Liver (tissue), 9 donors: ENCODE results near the gene PLIN4. TPM values are rescaled to one million over a fixed set of nuclear protein-coding genes. Genes with fewer than 3 reads are reported as not detected.

Source experiments
- DNase-seq: peaks from one replicate; pipeline ENCODE4 v3.0.0-alpha.2; 2017; ENCODE audit warnings: low spot score
- H3K27ac ChIP-seq, 2 donors: one replicate each; pipeline ENCODE4 v1.7.0; 2013; ENCODE audit warnings: inconsistent platforms in 2 of 2, low read length in 2 of 2, control low read depth in 1 of 2, low read depth in 1 of 2, mild to moderate bottlenecking in 1 of 2
- H3K27me3 ChIP-seq, 4 donors: one replicate each; pipeline versions ENCODE4 v1.6.1 to v1.7.0; 2013; ENCODE audit warnings: low read length in 3 of 4, inconsistent platforms in 1 of 4, mild to moderate bottlenecking in 1 of 4, moderate library complexity in 1 of 4; ENCODE audit not compliant: control insufficient read depth in 4 of 4, insufficient read depth in 4 of 4
- H3K36me3 ChIP-seq, 4 donors: one replicate each; pipeline versions ENCODE4 v1.6.1 to v1.7.0; 2013; ENCODE audit warnings: low read length in 3 of 4, mild to moderate bottlenecking in 3 of 4, low read depth in 1 of 4, moderate library complexity in 1 of 4; ENCODE audit not compliant: control insufficient read depth in 4 of 4, insufficient read depth in 3 of 4
- H3K4me1 ChIP-seq, 4 donors: one replicate each; pipeline versions ENCODE4 v1.6.1 to v1.7.0; 2013; ENCODE audit warnings: low read length in 3 of 4, mild to moderate bottlenecking in 3 of 4, moderate library complexity in 1 of 4; ENCODE audit not compliant: control insufficient read depth in 4 of 4, insufficient read depth in 4 of 4
- H3K4me3 ChIP-seq, 3 donors: one replicate each; pipeline versions ENCODE4 v1.6.1 to v1.7.0; 2013; ENCODE audit warnings: low read length in 3 of 3, control low read depth in 1 of 3, low read depth in 1 of 3, mild to moderate bottlenecking in 1 of 3
- H3K9ac ChIP-seq, 2 donors: one replicate each; pipeline ENCODE4 v1.7.0; 2013; ENCODE audit warnings: low read length in 2 of 2, mild to moderate bottlenecking in 2 of 2, moderate library complexity in 2 of 2, control low read depth in 1 of 2, low read depth in 1 of 2
- H3K9me3 ChIP-seq, 4 donors: one replicate each; pipeline versions ENCODE4 v1.6.1 to v1.7.0; 2013; ENCODE audit warnings: low read length in 3 of 4; ENCODE audit not compliant: control insufficient read depth in 4 of 4
- EGR1 ChIP-seq, 2 donors: IDR thresholded peaks; 2 replicates each; pipeline ENCODE4 v1.6.1; 2016 to 2018; ENCODE audit warnings: antibody characterized with exemption in 2 of 2, low read depth in 2 of 2
- GABPA ChIP-seq, 2 donors: IDR thresholded peaks in 1 of 2; conservative IDR thresholded peaks in 1 of 2; 2 replicates each; pipeline ENCODE4 v1.6.1; 2016; ENCODE audit warnings: antibody characterized with exemption in 2 of 2, mild to moderate bottlenecking in 1 of 2, moderate library complexity in 1 of 2
- HNF4A ChIP-seq, 2 donors: conservative IDR thresholded peaks; 2 replicates each; pipeline ENCODE4 v1.6.1; 2016; ENCODE audit warnings: antibody characterized with exemption in 2 of 2, mild to moderate bottlenecking in 2 of 2
- HNF4G ChIP-seq: IDR thresholded peaks from 2 replicates; pipeline ENCODE4 v1.6.1; 2016; ENCODE audit warnings: antibody characterized with exemption
- JUND ChIP-seq, 2 donors: IDR thresholded peaks; 2 replicates each; pipeline ENCODE4 v1.6.1; 2016; ENCODE audit warnings: antibody characterized with exemption in 2 of 2
- RAD21 ChIP-seq, 2 donors: IDR thresholded peaks; 2 replicates each; pipeline ENCODE4 v1.6.1; 2016; ENCODE audit warnings: antibody characterized with exemption in 2 of 2, mild to moderate bottlenecking in 2 of 2
- RXRA ChIP-seq, 2 donors: IDR thresholded peaks; 2 replicates each; pipeline ENCODE4 v1.6.1; 2017 to 2018; ENCODE audit warnings: antibody characterized with exemption in 2 of 2, mild to moderate bottlenecking in 1 of 2
- SP1 ChIP-seq: IDR thresholded peaks from 2 replicates; pipeline ENCODE4 v1.6.1; 2018; ENCODE audit warnings: antibody characterized with exemption, mild to moderate bottlenecking
- TAF1 ChIP-seq: conservative IDR thresholded peaks from 2 replicates; pipeline ENCODE4 v1.6.1; 2016; ENCODE audit warnings: antibody characterized with exemption, mild to moderate bottlenecking
- WGBS: extraction: QIAGEN DNeasy Blood & Tissue Kit; methylation state at CpG from one replicate; pipeline ENCODE4 v1.1.7; 2013; 5-methylcytosine and 5-hydroxymethylcytosine counted together
- polyA plus RNA-seq, 2 donors: library from polyadenylated mRNA; stranded (reverse) in 1 of 2; unstranded in 1 of 2; fragments of 200-250 nt in 1 of 2; fragments of >200 nt in 1 of 2; fragmentation: Nextera tagmentation in 1 of 2; extraction: Ambion mirVana in 1 of 2; gene quantifications; one replicate each; pipeline versions ENCODE4 v1.2.1 to v1.2.3, GENCODE V29; 2013 to 2015
- total RNA-seq, 2 donors: library from RNA; depleted of rRNA; stranded (reverse); fragments of >200 nt; gene quantifications; one replicate each; pipeline ENCODE4 v1.2.3, GENCODE V29; 2014
- TF ChIP-seq, protein P1 (sequence below): IDR thresholded peaks from 2 replicates; pipeline ENCODE4 v1.6.1; 2016; ENCODE audit warnings: antibody characterized with exemption
- TF ChIP-seq, protein P2 (sequence below): IDR thresholded peaks from 2 replicates; pipeline ENCODE4 v1.6.1; 2016; ENCODE audit warnings: antibody characterized with exemption, mild to moderate bottlenecking
- TF ChIP-seq, protein P3 (sequence below): IDR thresholded peaks from 2 replicates; pipeline ENCODE4 v1.6.1; 2016; ENCODE audit warnings: antibody characterized with exemption
- donor health status: healthy.
- donor health status: healthy.
- donor health status: healthy.
- donor health status: healthy.
- donor health status: healthy.

Gene PLIN4
- total and polyA plus RNA-seq, 4 donors = 3.1 to 49.1 (median 9.5) TPM

DNA sequence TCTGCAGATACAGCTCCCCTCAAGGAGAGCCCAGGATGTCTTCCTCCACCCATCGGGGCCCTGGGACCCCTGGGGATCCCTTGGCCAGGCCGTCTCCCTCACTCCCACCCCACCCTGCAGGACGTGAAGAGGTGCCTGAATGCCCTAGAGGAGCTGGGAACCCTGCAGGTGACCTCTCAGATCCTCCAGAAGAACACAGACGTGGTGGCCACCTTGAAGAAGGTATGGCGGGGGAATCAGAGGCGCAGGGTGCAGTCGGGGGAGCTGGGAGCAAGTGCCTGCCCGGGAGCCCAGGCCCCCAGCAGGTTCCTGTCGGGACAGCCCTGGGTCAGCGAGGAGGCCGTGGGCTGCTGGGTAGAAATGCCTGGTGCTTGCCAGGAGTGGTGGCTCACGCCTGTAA, 19.6 kb downstream of the PLIN4 start:
- Histone ChIP-seq H3K4me1 (no peaks in the 10 kb centered on the region), H3K27me3 (no peaks in the 10 kb centered on the region), H3K4me3 (no peak overlapping the region), H3K9me3 (no peaks in the 10 kb centered on the region), H3K27ac (no peak overlapping the region), H3K9ac (no peak overlapping the region), H3K36me3 (peaks cover 6 to 62% (median 20%) of the 10 kb centered on the region in 4 donors)
- 93% methylated on average over 12 of the region's 12 CpGs for WGBS
- TF ChIP-seq HNF4A (conservative IDR thresholded peaks at IDR 0.05) = no peak
- TF ChIP-seq RXRA (IDR thresholded peaks at IDR 0.05) = no peak
- TF ChIP-seq TAF1 = no peak
- no peak for TF ChIP-seq SP1
- TF ChIP-seq HNF4G = no peak
- TF ChIP-seq, protein P1, sequence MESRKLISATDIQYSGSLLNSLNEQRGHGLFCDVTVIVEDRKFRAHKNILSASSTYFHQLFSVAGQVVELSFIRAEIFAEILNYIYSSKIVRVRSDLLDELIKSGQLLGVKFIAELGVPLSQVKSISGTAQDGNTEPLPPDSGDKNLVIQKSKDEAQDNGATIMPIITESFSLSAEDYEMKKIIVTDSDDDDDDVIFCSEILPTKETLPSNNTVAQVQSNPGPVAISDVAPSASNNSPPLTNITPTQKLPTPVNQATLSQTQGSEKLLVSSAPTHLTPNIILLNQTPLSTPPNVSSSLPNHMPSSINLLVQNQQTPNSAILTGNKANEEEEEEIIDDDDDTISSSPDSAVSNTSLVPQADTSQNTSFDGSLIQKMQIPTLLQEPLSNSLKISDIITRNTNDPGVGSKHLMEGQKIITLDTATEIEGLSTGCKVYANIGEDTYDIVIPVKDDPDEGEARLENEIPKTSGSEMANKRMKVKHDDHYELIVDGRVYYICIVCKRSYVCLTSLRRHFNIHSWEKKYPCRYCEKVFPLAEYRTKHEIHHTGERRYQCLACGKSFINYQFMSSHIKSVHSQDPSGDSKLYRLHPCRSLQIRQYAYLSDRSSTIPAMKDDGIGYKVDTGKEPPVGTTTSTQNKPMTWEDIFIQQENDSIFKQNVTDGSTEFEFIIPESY = no peak
- no peak for TF ChIP-seq JUND (IDR thresholded peaks at IDR 0.05)
- TF ChIP-seq, protein P2, sequence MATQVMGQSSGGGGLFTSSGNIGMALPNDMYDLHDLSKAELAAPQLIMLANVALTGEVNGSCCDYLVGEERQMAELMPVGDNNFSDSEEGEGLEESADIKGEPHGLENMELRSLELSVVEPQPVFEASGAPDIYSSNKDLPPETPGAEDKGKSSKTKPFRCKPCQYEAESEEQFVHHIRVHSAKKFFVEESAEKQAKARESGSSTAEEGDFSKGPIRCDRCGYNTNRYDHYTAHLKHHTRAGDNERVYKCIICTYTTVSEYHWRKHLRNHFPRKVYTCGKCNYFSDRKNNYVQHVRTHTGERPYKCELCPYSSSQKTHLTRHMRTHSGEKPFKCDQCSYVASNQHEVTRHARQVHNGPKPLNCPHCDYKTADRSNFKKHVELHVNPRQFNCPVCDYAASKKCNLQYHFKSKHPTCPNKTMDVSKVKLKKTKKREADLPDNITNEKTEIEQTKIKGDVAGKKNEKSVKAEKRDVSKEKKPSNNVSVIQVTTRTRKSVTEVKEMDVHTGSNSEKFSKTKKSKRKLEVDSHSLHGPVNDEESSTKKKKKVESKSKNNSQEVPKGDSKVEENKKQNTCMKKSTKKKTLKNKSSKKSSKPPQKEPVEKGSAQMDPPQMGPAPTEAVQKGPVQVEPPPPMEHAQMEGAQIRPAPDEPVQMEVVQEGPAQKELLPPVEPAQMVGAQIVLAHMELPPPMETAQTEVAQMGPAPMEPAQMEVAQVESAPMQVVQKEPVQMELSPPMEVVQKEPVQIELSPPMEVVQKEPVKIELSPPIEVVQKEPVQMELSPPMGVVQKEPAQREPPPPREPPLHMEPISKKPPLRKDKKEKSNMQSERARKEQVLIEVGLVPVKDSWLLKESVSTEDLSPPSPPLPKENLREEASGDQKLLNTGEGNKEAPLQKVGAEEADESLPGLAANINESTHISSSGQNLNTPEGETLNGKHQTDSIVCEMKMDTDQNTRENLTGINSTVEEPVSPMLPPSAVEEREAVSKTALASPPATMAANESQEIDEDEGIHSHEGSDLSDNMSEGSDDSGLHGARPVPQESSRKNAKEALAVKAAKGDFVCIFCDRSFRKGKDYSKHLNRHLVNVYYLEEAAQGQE = no peak
- no peak for DNase-seq

DNA sequence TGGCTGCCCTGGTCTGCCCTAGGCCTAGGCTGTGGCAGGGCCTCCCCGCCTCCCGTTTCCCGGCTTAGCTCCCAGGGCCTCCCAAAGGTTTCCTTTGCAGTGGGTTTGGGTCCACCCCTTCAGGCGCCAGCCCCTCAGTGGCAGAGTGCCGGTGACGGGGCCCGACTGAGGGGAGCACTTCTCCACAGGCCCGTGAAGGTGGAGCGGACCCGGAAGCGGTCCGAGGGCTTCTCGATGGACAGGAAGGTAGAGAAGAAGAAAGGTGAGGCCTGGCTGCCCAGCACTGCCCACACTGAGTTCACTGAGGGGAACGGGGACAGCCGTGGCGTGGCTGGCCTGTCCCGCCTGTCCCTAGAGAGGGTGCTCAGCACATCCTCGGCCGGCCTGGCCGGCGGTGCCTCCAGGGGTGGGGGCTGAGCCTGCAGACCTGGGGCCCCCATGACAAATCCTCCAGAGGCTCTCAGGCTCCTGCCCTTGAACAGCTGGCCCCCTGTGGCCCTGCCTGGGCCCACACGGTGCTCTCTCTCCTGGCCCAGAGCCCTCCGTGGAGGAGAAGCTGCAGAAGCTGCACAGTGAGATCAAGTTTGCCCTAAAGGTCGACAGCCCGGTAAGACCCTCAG, 20.4 kb downstream of the PLIN4 start:
- DNase-seq = no peak
- TF ChIP-seq GABPA (IDR thresholded peaks at IDR 0.05 in 1 of 2, conservative IDR thresholded peaks at IDR 0.05 in 1 of 2) (no peak), JUND (IDR thresholded peaks at IDR 0.05) (no peak)
- TF ChIP-seq, protein P3, sequence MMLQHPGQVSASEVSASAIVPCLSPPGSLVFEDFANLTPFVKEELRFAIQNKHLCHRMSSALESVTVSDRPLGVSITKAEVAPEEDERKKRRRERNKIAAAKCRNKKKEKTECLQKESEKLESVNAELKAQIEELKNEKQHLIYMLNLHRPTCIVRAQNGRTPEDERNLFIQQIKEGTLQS = no peak
- peaks cover 5 to 58% (median 21%) of the 10 kb centered on the region in 4 donors for H3K36me3 ChIP-seq
- no peak overlapping the region for H3K4me3 ChIP-seq
- no peaks in the 10 kb centered on the region for H3K4me1 ChIP-seq
- no peaks in the 10 kb centered on the region for H3K27me3 ChIP-seq
- whole genome bisulfite sequencing = 96% methylated on average over 25 of the region's 25 CpGs
- no peak overlapping the region for H3K27ac ChIP-seq
- H3K9ac ChIP-seq = no peak overlapping the region
- no peaks in the 10 kb centered on the region for H3K9me3 ChIP-seq

DNA sequence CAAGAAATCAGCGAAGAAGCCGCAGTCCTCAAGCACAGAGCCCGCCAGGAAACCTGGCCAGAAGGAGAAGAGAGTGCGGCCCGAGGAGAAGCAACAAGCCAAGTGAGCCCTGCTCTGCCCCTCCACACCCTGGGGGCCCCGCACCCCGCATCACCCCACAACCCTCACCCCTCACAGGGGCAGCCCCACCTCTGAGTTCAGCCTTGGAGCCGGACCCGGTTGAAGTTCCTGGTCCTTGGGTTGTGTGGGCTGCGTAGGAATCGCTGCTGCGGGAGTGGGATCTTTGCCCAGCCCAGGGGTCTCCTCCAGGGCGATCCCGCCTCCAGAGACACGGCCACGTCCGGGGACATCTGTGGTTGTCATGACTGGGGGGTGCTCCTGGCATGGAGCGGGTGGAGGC, 22.0 kb downstream of the PLIN4 start:
- no peak overlapping the region for H3K27ac ChIP-seq
- no peak for DNase-seq
- no peak overlapping the region for H3K9ac ChIP-seq
- H3K27me3 ChIP-seq = no peaks in the 10 kb centered on the region
- no peaks in the 10 kb centered on the region for H3K4me1 ChIP-seq
- 94% methylated on average over 18 of the region's 18 CpGs for WGBS
- H3K4me3 ChIP-seq = no peak overlapping the region
- no peaks in the 10 kb centered on the region for H3K9me3 ChIP-seq
- peaks cover 4 to 50% (median 16%) of the 10 kb centered on the region in 4 donors for H3K36me3 ChIP-seq
- TF ChIP-seq RAD21 (IDR thresholded peaks at IDR 0.05) = no peak
- no peak for TF ChIP-seq EGR1 (IDR thresholded peaks at IDR 0.05; ENCODE audit: low read depth in 2 of 2)
- TF ChIP-seq, protein P1 = no peak
- no peak for TF ChIP-seq HNF4G
- no peak for TF ChIP-seq HNF4A (conservative IDR thresholded peaks at IDR 0.05)
- TF ChIP-seq, protein P2 = no peak
- TF ChIP-seq, protein P3 = no peak
